HG03378 (cell line): ENCODE measurements around the gene NBEAL2.
"Not testable (repeated sequence)": the region's sequence is repeated elsewhere in the genome, so short reads cannot be mapped to it uniquely, and the experiment has no call there.

ENCODE experiments used
- ATAC-seq: cut with Tn5 transposase; IDR thresholded peaks from one replicate; pipeline ENCODE4 v1.9.1; 2021; ENCODE audit warnings: mild to moderate bottlenecking, moderate library complexity; ENCODE audit not compliant: unreplicated experiment

NBEAL2 gene

GRCh38 chr3:47008234-47008796 lies 28.8 kb downstream of the NBEAL2 start:
- ATAC-seq, result no peak

- no peak for ATAC-seq
Measured at GRCh38 chr3:47008851-47009224, 29.4 kb downstream of the NBEAL2 start.

DNA sequence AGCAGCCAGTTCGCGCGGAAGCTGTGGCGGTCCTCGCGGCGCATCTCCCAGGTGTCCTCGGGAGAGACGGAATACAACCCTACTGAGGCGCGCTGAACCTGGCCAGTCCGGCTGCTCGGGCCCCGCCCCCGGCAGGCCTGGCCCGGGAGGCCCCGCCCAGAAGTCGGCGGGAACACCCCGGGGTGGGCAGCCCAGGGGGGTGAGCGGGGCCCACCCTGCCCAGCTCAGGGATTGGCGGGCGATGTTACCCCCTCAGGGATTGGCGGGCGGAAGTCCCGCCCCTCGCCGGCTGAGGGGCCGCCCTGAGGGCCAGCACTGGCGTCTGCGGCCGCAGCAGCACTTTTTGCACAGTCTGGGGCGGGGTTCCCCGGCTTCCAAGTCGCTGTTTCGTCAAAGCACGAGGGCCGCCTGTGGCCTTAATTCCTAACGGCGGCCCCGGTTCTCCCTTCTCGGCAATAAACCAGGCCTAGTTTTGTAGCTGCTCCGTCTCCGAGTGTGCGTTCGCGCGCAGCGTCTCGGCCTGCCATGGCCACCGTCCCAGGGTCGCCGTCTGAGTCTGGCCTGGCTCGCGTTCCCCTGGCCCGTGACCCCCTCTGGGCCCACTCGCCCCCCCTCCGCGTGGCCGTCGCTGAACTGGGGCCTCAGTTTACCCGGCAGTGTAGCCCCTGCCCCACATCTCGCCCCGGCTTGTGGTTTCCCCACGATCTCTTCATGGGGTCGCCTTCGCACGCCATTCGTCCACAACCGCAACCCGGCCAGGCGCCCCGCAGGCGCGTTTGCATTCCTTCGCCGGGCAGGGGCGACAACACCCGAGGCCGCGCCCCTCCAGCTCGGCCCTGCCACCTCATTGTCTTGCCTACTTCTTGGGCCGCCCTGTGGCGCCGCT lies 30.0 kb downstream of the NBEAL2 start:
- peak; percentile 47 for ATAC-seq

DNA sequence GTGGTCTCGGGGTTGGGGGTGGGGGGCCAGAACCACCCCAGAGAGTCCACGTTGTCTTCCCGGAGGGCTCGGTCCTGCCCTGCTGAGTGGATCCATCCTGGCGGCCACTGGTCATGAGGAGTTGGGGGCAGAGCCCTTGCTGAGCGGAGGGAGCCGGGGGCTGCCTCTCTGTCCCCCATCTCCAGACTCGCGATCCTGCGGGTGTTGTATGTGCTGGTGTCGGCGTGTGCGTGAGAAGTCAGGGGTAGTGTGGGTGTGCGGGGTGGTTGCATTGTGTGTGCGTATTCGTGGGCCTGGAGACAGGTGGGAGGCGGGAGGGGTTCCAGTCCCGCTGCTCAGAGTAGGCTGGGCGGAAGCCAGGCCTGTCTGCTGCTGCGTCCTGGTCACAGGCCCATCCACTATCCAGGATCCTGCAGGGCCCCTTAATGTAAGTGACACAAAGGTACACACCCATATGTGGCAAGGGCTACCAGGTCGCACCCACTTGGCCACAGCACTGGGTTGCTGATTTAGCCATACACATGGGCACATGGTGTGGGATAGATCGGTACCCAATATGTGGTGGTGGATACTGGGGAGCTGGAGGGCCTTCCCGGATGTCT lies 30.7 kb downstream of the NBEAL2 start:
- ATAC-seq, result no peak

DNA sequence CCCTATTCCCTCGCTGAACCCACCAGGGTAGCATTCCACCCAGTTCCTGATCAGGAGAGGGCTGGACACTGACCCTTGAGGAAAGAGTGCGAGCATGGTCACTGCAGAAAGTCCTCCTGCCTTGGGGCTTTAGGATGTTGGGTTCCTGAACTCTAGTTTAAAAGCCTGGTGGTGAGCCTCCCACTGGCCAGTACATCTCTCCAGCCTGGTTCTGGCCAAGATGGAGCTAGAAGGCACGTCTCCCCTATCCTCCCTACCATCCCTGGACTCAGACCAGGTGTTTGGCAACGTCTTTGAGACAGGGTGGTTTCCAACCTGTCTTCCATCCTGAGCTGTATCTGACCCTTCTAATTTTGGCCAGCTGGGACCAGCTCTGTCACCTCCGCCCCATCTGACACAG lies 31.4 kb downstream of the NBEAL2 start:
- ATAC-seq, result no peak

DNA sequence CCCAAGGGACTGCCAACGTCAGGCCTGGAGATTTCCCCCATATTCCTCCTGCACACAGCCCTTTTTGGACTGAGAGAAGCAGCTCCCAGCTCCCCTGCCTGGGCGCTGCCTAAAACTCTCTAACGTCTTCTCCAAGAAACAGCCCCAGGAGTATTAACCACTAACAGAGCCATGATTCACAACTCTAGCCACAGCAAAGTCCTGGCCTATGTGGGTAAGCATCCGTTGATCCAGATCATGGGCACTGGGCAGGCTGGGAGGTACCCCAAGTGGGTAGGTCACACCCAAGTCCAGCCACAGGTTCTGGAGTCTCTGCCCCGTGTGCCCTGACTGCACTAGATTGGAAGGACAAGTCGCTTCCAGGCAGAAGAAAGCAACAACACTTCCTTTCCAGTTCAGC lies 31.9 kb downstream of the NBEAL2 start:
- no peak for ATAC-seq

DNA sequence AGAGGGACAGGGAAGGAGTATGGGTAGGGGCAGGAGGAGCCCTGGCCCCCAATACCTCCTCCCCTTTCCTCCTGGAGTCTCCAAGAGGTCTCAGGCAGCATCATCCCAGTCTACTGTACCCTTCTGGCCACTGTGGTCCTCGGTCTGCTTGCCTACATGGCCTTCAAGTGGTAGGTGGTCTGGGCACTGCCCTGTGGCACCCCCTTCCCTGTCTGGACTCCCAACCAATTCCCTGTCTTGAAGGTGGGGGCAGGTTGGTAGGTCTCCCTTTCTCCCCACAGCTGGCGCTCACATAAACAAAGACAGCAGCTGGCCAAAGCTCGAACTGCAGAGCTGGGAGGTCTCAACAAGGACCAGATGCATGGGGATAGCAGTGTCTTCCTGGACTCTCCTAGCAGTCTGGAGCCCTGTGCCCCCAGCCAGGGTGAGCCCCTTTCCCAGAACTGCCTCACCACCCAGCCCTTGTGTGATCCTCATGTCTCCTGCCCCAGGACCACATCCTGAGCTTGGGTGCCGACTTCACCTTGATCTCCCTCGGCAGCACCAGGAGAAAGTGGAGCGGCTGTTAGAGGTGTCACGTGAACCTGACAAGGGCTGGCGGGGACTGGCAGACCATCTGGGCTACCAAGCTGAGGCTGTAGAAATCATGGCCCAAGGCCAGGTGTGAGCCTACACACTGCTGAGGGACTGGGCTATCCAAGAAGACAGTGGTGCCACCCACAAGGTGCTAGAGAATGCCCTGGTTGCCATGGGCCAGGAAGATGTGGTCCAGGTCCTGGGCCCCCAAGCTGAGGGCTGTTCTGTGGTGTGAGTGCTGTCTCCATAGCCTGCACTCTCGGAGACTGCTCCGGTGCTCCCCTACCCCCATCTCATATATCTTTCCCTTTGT lies 33.1 kb downstream of the NBEAL2 start:
- no peak for ATAC-seq

GRCh38 chr3:47013231-47013630 lies 33.8 kb downstream of the NBEAL2 start:
- no peak for ATAC-seq

DNA sequence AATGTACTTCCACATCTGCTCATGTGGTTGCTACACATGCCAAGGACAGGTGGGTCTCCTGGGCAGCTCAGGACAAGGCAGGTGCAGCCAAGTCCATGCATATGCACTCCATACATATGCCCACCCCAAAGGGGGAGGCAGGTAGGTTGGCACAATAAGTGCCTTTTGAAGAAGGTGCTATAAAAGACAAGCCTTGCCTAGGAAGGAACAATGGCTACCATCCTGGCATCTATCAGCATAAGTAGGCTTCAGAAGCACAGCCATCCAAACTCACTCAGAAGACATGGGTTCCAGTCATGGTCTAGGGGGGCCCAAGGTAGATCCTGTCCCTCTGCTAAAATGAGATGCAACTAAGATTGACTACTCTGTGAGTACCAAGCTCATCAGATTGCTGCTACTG lies 34.6 kb downstream of the NBEAL2 start:
- no peak for ATAC-seq

DNA sequence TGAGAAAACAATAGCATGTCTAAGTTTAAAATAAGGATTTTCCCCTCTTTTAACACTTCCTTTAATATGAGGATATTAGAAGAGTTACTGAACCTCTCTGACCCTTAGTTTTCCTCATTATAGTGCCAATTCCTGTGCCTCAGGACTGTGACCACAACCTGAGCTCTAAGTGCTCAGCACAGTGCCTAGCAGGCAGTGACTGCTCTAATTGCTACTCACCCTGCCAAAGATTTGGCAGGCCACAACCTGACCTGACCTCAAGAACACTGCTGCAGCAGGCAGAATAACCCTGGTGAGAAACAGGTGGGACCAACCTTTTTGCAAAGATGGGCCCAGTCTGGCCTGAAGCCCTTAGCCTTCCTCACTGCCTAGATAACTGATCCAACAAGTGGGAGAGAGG lies 35.7 kb downstream of the NBEAL2 start:
- no peak for ATAC-seq

DNA sequence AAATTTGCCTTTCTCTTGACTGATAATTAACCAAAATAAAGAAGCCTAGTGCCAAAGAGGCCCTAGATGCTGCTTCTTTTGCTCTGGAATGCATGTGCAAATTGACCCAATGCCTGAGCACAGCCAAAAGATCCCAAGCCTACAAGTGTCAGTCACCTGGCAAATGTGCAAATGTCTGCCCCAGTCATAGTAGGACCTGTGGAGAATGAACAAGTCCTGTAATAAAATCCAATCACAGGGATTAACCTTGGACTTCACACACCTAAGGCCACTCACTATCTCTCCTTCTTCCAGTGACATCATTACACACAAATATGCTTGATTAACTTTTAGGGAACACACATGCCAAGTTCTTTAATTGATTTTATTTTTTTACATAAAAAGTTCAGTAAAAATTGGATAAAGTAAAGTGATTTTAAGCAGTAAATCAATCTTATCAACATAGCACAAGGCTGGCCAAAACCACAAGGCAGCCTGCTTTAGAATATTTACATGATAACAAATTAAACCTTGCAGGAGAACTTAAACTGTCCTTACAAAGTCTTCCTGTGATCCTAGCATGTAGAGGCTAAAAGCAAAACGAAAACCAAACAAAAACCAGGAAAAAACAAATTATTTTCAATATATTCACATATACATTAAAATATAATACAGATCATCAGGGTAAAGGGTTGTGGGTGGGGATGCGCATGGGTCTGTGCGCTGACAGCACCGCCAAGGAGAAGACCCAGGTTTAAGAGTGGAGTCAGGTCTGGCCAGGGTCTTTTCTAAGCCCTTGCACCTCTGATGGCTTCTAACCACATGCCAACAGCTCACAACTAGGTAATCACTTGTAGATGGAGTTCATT lies 36.8 kb downstream of the NBEAL2 start:
- no peak for ATAC-seq

DNA sequence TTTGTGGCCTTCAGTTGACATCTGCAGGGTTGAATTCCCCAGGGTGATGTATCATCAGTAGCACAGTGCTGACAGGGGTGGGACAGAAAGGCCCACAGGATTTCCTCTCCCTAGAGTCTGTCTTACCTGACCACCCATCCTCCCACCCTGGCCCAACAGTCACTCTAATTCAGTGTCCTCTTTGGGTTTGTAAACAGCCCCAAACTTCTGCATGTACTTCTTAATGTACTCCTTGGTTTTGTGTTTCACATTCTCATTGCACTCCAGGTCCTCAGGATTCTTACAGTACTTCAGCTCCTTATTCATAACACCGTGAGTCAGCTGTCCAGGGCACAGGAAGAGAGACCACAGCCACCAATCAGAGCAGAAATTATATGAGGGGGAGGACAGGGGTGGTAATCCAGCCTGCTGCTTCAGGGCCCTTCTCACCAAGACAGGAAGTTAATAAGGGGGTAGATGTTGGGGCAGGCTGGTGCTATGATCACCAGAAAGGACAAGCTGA lies 37.5 kb downstream of the NBEAL2 start:
- ATAC-seq, result peak; percentile 54

DNA sequence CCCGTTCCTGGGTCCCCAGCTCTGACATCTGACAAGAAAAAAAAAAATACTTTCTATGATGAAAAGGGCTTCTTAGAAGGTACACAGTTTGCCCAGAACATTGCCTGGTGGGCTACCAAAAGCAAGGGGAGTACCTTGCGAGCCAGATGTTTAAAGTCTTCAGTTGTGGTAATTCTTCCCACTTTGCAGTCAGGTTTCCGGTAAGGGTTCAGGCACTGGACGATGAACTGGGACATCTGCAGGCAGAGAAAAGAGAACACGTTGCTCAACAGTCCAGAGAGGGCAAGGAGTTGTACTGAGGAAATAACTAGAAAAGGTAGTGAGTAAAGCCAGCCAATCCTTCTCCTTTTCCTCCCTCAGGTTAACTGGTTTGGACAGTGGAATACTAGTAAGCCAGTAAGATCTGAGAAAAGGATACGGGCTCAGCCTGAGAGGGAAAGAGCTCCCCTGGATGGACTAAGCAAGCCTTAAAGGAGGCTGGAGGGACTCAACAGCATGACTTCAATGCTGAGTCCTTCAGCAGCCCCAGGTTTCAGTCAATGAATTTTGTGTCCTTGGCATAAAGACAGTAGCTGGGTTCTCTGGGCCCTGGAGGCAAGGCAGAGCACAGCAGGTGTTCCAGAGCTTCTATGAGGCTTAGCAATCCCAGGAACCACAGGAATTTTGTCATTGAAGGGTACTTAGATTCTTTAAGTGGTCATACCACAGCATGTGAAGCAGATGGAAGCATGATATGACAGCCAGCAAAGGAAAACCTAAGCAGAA lies 38.2 kb downstream of the NBEAL2 start:
- ATAC-seq, result no peak

GRCh38 chr3:47018269-47018611 lies 38.8 kb downstream of the NBEAL2 start:
- ATAC-seq, result no peak

DNA sequence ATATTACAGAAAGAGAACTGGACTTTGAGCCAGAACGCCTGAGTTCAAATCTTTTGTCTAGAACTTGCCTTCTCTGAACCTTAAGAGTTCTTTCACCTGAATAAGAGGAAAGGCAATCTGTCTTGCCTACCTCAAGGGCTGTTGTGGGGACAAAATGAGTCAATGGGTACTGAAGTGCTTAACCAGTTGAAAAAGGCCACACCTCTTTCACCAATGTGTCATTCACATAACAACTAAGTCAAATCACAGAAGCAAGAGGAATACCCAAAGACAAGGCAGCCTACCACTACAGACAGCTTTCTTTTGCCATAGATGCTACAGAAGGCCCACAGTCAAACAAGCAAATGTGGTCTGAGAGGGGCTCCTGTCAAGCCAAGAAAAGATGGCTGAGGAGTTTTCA lies 39.7 kb downstream of the NBEAL2 start:
- no peak for ATAC-seq

- ATAC-seq, result no peak
Measured at GRCh38 chr3:47020311-47020710, 40.8 kb downstream of the NBEAL2 start.

- no peak for ATAC-seq
Measured at GRCh38 chr3:47022641-47023071, 43.2 kb downstream of the NBEAL2 start.

- no peak for ATAC-seq
Measured at GRCh38 chr3:47024932-47025331, 45.5 kb downstream of the NBEAL2 start.

- ATAC-seq, result not testable (repeated sequence)
Measured at GRCh38 chr3:47026432-47026831, 47.0 kb downstream of the NBEAL2 start.
